Tibial artery (tissue), 4 donors: ENCODE results near the gene CD300E.

Experiments
- DNase-seq, 2 donors: peaks; one replicate each; pipeline ENCODE4 v3.0.0-alpha.2; 2019
- H3K27ac ChIP-seq, 2 donors: fragments of 200-600 bp; sonication (generic) in 1 of 2; 1 replicate in 1 of 2; 2 replicates in 1 of 2; pipeline ENCODE4 v1.5.1; 2018 to 2019; ENCODE audit warnings: mild to moderate bottlenecking in 1 of 2
- H3K27me3 ChIP-seq, 2 donors: fragments of 200-600 bp; sonication (generic) in 1 of 2; one replicate each; pipeline versions ENCODE4 v1.5.1 to v1.6.0; 2016 to 2019
- H3K36me3 ChIP-seq, 3 donors: fragments of 200-600 bp; sonication (generic) in 2 of 3; one replicate each; pipeline ENCODE4 v1.5.1; 2016 to 2019; ENCODE audit warnings: mild to moderate bottlenecking in 2 of 3
- H3K4me1 ChIP-seq, 4 donors: fragments of 200-600 bp; sonication (generic) in 2 of 4; 1 replicate in 3 of 4; 2 replicates in 1 of 4; pipeline ENCODE4 v1.5.1; 2016 to 2019
- H3K4me3 ChIP-seq, 2 donors: fragments of 200-600 bp; sonication (generic) in 1 of 2; 1 replicate in 1 of 2; 2 replicates in 1 of 2; pipeline ENCODE4 v1.5.1; 2018 to 2019; ENCODE audit warnings: mild to moderate bottlenecking in 2 of 2
- H3K9me3 ChIP-seq, 3 donors: fragments of 200-600 bp; sonication (generic) in 1 of 3; one replicate each; pipeline ENCODE4 v1.5.1; 2016 to 2019
- intact Hi-C: fragments of 100-400 bp; cut with DNase I; formaldehyde crosslinking; loops from one replicate; pipeline ENCODE4 v1.15.0; 2023; ENCODE audit warnings: low total_unique reads
- TF ChIP-seq, protein P1 (sequence below), 2 experiments: fragments of 200-600 bp in 1 of 2; fragments of 450-650 bp in 1 of 2; IDR thresholded peaks; one replicate each; pipeline ENCODE4 v1.5.1; 2017 to 2019; ENCODE audit warnings: antibody characterized with exemption in 2 of 2, mild to moderate bottlenecking in 1 of 2, moderate library complexity in 1 of 2

The CD300E gene

DNA sequence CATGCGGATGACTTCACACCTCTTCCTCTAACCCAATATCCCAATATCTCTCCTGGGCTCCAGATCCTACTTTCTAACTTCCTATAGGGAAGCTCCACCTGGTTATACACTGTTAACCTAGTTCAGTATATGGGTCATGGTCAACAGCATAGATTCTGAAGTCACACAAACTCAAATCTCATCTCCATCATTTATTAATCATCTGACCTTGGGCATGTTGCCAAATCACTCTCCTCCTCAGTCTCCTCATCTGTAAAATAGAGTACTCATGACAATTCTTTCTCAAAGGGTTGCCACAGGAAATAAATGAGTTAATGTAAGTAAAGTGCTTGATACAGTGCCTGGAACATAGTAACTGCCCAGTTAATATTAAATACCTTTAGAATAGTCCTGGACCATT lies 593 bp upstream of the CD300E start:
- Histone ChIP-seq H3K4me1 (no peaks in the 10 kb centered on the region), H3K27ac (no peak overlapping the region), H3K4me3 (no peak overlapping the region), H3K9me3 (peaks cover 0 to 6% (median 0%) of the 10 kb centered on the region in 3 donors), H3K27me3 (peaks cover 0 to 8% of the 10 kb centered on the region in 2 donors), H3K36me3 (no peaks in the 10 kb centered on the region)
- intact Hi-C loops, result no loop called here
- DNase-seq, result no peak
- TF ChIP-seq, protein P1, sequence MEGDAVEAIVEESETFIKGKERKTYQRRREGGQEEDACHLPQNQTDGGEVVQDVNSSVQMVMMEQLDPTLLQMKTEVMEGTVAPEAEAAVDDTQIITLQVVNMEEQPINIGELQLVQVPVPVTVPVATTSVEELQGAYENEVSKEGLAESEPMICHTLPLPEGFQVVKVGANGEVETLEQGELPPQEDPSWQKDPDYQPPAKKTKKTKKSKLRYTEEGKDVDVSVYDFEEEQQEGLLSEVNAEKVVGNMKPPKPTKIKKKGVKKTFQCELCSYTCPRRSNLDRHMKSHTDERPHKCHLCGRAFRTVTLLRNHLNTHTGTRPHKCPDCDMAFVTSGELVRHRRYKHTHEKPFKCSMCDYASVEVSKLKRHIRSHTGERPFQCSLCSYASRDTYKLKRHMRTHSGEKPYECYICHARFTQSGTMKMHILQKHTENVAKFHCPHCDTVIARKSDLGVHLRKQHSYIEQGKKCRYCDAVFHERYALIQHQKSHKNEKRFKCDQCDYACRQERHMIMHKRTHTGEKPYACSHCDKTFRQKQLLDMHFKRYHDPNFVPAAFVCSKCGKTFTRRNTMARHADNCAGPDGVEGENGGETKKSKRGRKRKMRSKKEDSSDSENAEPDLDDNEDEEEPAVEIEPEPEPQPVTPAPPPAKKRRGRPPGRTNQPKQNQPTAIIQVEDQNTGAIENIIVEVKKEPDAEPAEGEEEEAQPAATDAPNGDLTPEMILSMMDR (IDR thresholded peaks at IDR 0.05), result no peak

DNA sequence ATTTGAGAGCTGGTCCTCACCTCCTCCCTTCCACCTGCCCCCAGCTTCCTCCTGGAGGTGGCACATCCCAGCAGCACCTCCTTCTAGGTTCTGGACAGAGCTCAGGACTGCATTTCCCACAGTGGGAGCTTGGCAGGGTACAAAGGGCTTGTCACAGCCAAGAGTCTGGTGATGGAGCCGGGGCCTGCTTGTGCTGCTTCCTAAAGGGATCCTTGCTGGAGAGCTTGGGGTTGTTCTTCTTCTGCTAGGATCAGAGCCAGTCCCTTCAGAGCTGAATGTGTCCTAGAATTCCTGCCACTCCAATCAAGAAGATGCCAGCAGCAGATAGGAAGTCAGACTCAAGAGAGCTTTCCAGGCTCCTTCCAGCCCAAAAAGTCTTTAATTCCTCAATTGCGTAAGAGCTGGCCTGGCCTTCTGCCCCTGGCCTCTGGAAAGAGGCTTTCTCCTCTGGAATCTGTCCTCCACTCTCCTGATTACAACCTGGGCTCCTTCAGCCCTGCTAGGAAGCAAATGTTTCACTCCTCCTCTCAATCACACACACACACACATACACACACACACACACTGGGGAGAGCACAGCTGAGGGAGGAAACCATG lies 4.4 kb downstream of the CD300E start:
- Histone ChIP-seq H3K36me3 (no peaks in the 10 kb centered on the region), H3K27me3 (peaks cover 0 to 11% of the 10 kb centered on the region in 2 donors), H3K4me3 (no peak overlapping the region), H3K27ac (no peak overlapping the region), H3K4me1 (no peaks in the 10 kb centered on the region), H3K9me3 (no peaks in the 10 kb centered on the region)
- DNase-seq, result peak in 1 of 2 donors; percentile 66
- intact Hi-C loops, result no loop called here
- TF ChIP-seq, protein P1 (IDR thresholded peaks at IDR 0.05), result no peak

DNA sequence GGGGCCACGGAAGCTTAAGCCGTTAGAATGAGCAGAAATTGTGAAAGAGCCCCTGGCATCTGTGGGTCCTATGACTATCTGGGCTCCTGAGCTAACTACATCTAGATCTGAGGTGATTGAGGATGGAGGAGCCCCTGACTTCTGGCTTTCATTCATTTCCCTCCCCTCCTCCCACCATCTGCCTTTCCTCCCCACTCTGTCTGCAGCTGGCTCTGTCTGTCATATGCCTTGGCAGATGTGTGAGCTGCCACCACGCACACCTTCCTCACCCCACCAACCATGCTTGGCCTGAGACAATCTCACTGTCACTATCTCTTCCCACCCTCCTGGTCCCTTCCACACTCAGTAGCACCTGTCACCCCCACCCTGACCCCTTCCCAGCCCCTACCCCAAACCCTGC lies 5.1 kb downstream of the CD300E start:
- H3K4me1 ChIP-seq, result no peaks in the 10 kb centered on the region
- TF ChIP-seq, protein P1 (IDR thresholded peaks at IDR 0.05), result no peak
- H3K27me3 ChIP-seq, result peaks cover 0 to 18% of the 10 kb centered on the region in 2 donors
- H3K36me3 ChIP-seq, result no peaks in the 10 kb centered on the region
- H3K9me3 ChIP-seq, result no peaks in the 10 kb centered on the region
- no peak overlapping the region for H3K4me3 ChIP-seq
- intact Hi-C loops, result no loop called here
- DNase-seq, result no peak
- H3K27ac ChIP-seq, result no peak overlapping the region

DNA sequence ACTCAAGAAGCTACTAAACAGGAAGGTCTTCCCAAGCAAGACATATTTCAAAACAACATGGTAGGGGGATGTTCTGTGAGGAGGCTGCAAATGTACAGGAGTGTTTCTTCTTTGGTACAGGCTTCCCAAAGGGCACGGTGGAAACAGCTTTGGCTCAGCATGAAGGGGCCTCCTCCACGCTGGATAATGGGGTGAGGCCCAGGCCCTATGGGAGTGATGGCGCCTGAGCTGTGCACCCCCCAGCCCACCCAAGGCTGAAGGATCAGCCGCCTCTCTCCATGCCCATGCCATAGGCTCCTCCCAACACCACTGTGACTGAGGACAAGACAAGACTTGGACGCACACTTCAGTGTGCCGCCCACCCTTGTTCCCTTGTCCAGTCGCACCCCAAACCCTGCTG lies 6.8 kb downstream of the CD300E start:
- intact Hi-C loops, result no loop called here
- H3K4me1 ChIP-seq, result no peaks in the 10 kb centered on the region
- H3K9me3 ChIP-seq, result no peaks in the 10 kb centered on the region
- DNase-seq, result no peak
- H3K4me3 ChIP-seq, result no peak overlapping the region
- no peaks in the 10 kb centered on the region for H3K36me3 ChIP-seq
- TF ChIP-seq, protein P1 (IDR thresholded peaks at IDR 0.05), result no peak
- no peak overlapping the region for H3K27ac ChIP-seq
- H3K27me3 ChIP-seq, result peaks cover 0 to 26% of the 10 kb centered on the region in 2 donors

DNA sequence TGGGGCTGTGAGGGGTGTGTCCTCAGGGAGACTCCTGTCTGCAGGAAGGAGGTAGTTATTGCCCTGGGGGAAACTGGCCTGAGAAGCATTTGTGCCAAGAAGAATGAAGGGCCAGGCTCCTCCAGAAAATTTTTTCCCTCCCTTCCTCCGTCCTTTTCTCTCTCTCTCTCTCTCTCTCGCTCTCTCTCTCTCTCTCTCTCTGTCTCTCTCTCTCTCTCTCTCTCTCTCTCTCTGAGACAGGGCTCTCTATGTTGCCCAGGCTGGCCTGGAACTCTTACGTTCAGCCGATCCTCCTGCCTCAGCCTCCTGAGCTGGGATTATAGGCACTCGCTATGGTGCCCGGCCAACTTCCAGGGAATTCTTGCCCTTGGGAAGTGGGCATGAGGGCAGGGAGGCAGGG lies 11.5 kb downstream of the CD300E start:
- Histone ChIP-seq H3K9me3 (no peaks in the 10 kb centered on the region), H3K27me3 (peaks cover 0 to 25% of the 10 kb centered on the region in 2 donors), H3K4me3 (no peak overlapping the region), H3K27ac (no peak overlapping the region), H3K36me3 (no peaks in the 10 kb centered on the region), H3K4me1 (no peaks in the 10 kb centered on the region)
- intact Hi-C loops, result no loop called here
- TF ChIP-seq, protein P1 (IDR thresholded peaks at IDR 0.05), result no peak
- DNase-seq, result no peak

DNA sequence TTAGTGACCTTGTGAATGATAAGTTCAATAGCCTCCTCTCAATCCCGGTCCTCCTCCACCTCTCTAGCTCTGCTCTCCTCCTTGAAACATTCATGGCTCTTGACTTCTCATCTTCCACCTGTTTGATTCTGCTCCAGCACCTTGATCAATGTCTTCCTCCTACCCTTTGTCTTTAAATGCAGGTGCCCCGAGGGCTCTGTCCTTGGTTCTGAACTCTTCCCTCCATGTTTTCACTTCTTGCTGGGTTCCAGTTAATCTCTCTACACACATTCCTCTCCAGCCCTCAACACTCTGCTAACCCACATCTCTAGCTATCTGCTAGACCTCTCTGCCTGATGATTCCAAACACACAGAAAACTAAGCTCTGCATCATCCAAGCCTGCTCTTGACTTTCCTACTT lies 13.4 kb downstream of the CD300E start:
- TF ChIP-seq, protein P1 (IDR thresholded peaks at IDR 0.05), result no peak
- DNase-seq, result no peak
- H3K4me1 ChIP-seq, result peaks cover 0 to 8% (median 3%) of the 10 kb centered on the region in 4 donors
- H3K9me3 ChIP-seq, result no peaks in the 10 kb centered on the region
- no peak overlapping the region for H3K27ac ChIP-seq
- intact Hi-C loops, result no loop called here
- no peaks in the 10 kb centered on the region for H3K36me3 ChIP-seq
- H3K4me3 ChIP-seq, result no peak overlapping the region
- peaks cover 0 to 22% of the 10 kb centered on the region in 2 donors for H3K27me3 ChIP-seq
